Type B pancreatic cell (in vitro differentiated cells): Measurements from ENCODE around the gene FHL2. TPM values are rescaled to one million over a fixed set of nuclear protein-coding genes. Genes with fewer than 3 reads are reported as not detected.

ENCODE experiments used
- DNase-seq: peaks from one replicate; pipeline ENCODE4 v3.0.0; 2021; ENCODE audit warnings: mixed read lengths; ENCODE audit not compliant: unreplicated experiment; ENCODE audit errors: extremely low spot score
- H3K27ac Mint-ChIP-seq: 2 replicates; pipeline ENCODE4 v1.8.0; 2021; ENCODE audit warnings: mild to moderate bottlenecking, mixed read lengths
- H3K27me3 Mint-ChIP-seq: 2 replicates; pipeline ENCODE4 v1.8.0; 2021; ENCODE audit warnings: mixed read lengths
- H3K36me3 Mint-ChIP-seq: 2 replicates; pipeline ENCODE4 v1.8.0; 2021; ENCODE audit warnings: mixed read lengths
- H3K4me1 Mint-ChIP-seq: one replicate; pipeline ENCODE4 v1.8.0; 2021; ENCODE audit warnings: mixed read lengths; ENCODE audit not compliant: unreplicated experiment
- H3K4me3 Mint-ChIP-seq: 2 replicates; pipeline ENCODE4 v1.8.0; 2021; ENCODE audit warnings: mild to moderate bottlenecking, mixed read lengths
- H3K9me3 Mint-ChIP-seq: 2 replicates; pipeline ENCODE4 v1.8.0; 2021; ENCODE audit warnings: mixed read lengths
- total RNA-seq: library from RNA; stranded (reverse); gene quantifications from 2 replicates; pipeline ENCODE4 v1.2.1, GENCODE V29; 2021; ENCODE audit warnings: low replicate concordance
- TF ChIP-seq, protein P1 (sequence below): fragments of 200-600 bp; sonication (generic); conservative IDR thresholded peaks from 2 replicates; pipeline ENCODE4 v1.5.0; 2021; ENCODE audit warnings: antibody characterized with exemption, mild to moderate bottlenecking

FHL2 gene
- total RNA-seq, 1 donor from 2014 or later = 21.9 TPM

DNA sequence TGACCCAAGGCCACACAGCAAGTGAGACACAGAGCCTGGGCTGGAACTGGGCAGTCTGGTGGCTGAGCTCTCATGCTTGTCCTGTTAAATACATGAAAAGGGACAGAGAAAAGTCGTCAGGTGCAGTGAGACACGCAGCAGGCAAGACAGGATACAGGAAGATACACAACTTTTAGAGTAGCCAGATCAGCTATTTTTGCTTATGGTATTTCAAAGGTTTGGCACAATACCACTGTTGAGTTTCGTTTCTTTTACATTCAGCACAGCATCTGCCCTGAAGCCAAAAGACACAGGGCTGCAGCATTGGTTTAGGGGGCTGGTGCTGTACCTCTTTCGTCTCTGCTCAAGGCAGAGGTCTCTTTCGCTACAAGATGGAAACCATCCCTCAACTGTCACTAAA is 14.0 kb downstream of the FHL2 start:
- DNase-seq = no peak
- TF ChIP-seq, protein P1, sequence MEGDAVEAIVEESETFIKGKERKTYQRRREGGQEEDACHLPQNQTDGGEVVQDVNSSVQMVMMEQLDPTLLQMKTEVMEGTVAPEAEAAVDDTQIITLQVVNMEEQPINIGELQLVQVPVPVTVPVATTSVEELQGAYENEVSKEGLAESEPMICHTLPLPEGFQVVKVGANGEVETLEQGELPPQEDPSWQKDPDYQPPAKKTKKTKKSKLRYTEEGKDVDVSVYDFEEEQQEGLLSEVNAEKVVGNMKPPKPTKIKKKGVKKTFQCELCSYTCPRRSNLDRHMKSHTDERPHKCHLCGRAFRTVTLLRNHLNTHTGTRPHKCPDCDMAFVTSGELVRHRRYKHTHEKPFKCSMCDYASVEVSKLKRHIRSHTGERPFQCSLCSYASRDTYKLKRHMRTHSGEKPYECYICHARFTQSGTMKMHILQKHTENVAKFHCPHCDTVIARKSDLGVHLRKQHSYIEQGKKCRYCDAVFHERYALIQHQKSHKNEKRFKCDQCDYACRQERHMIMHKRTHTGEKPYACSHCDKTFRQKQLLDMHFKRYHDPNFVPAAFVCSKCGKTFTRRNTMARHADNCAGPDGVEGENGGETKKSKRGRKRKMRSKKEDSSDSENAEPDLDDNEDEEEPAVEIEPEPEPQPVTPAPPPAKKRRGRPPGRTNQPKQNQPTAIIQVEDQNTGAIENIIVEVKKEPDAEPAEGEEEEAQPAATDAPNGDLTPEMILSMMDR = no peak
- Mint-ChIP-seq H3K9me3 (peaks cover 4% of the 10 kb centered on the region), H3K4me3 (no peak overlapping the region), H3K4me1 (peaks cover 8% of the 10 kb centered on the region), H3K27me3 (no peaks in the 10 kb centered on the region), H3K27ac (no peak overlapping the region), H3K36me3 (peaks cover 39% of the 10 kb centered on the region)

DNA sequence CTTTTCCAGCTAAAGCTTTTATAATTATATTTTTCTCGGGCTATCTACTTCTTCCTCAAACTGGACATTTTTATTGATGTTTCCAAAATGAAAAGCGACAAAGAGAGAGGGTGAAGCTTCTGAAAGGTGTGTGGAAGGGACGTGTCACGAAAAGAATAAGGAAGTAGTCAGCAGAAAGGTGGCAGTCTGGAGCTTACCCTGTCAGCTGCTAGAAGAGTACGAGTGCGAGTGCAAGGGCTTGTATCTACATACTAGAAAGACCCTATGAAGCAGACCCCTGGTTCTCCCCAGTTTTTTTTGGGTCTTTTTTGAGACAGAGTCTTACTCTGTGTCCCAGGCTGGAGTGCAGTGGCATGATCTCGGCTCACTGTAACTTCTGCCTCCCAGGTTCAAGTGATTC is 14.6 kb downstream of the FHL2 start:
- Mint-ChIP-seq H3K27me3 (no peaks in the 10 kb centered on the region), H3K9me3 (peaks cover 4% of the 10 kb centered on the region), H3K27ac (no peak overlapping the region), H3K4me3 (no peak overlapping the region), H3K36me3 (peaks cover 38% of the 10 kb centered on the region), H3K4me1 (peaks cover 4% of the 10 kb centered on the region)
- DNase-seq = no peak
- TF ChIP-seq, protein P1 = no peak

DNA sequence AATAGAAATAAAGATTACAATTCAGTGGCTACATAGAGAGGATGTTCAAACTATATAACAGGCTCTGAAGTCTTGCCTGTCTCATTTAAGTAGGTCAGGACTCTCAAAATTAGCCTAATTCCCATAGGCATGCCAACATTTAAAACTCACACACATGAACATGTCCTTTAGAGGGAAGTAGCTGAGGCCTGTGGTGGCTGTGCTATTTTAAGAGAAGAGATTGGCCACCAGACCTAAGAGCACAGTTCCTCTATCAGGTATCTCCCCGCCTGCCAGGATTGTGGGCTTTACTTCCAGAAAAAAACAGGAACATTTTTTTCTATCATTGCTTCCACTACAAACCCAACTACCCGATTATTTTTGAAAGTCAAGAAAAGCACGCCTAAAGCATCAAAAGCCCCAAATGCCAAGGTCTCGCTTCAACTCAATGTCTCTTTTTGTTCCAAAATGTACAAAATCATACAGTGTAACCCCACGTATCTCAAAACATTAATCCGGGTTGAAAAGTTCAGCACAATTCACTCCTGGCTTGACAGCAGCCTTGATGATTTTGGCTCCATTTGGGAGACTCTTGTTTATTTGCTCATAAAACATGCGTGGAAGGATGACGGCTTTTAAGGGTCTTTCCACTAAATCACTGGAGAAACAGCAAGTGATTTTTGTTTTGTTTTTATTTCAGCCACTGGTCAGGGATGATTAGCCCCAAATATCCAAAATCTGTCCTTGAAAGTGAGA is 15.3 kb downstream of the FHL2 start:
- no peak for DNase-seq
- no peak overlapping the region for H3K4me3 Mint-ChIP-seq
- peaks cover 34% of the 10 kb centered on the region for H3K36me3 Mint-ChIP-seq
- TF ChIP-seq, protein P1 = no peak
- peaks cover 4% of the 10 kb centered on the region for H3K9me3 Mint-ChIP-seq
- H3K27me3 Mint-ChIP-seq = no peaks in the 10 kb centered on the region
- peaks cover 3% of the 10 kb centered on the region for H3K4me1 Mint-ChIP-seq
- H3K27ac Mint-ChIP-seq = no peak overlapping the region

DNA sequence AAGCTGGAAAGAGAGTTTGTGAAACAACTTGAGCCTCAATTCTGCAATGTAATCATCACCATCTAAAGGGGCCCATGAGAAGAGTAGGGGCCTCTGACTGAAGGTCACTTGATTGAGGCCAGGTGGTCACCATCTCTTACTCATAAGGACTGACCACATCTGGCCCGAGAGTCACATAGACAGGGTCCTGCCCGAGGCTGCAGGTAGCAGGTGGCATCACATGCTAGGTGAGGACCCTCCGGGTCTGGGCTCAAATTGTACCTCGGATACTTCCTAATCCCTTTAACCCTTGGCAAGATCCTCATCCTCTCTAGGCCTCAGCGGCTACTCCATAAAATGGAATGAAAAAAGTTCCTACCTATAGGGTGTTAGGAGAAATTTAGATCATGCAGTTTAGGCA is 16.7 kb downstream of the FHL2 start:
- TF ChIP-seq, protein P1 = no peak
- H3K4me3 Mint-ChIP-seq = no peak overlapping the region
- no peak for DNase-seq
- peaks cover 28% of the 10 kb centered on the region for H3K36me3 Mint-ChIP-seq
- no peaks in the 10 kb centered on the region for H3K27me3 Mint-ChIP-seq
- no peaks in the 10 kb centered on the region for H3K9me3 Mint-ChIP-seq
- peaks cover 12% of the 10 kb centered on the region for H3K4me1 Mint-ChIP-seq
- H3K27ac Mint-ChIP-seq = no peak overlapping the region

DNA sequence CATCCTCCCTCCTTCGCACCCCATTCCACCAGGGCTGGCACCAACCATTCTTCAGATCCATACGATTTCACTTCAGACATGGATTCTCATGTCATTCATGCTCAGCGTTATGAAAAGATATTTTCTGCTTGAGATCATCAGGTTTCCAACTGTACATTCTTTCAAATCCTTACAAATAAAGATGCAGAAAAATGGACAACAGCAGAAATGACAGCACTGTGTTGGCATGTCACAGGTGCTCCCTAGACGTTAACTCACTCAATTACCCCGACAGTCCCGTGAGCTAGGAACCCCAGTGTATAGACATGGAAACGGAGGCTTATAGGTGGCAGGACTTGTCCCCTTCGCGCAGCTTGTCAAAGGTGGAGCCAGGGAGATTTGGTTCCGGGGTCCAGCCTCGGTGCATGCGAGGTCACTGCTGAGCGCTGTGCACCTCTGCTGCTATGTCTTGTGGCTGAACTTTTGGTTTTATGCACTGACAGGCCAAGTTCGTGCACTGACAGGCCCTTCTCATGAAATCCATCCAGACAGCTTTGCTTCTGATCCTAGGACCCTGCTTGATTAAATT is 17.7 kb downstream of the FHL2 start:
- no peak overlapping the region for H3K4me3 Mint-ChIP-seq
- no peak for DNase-seq
- H3K27ac Mint-ChIP-seq = peak overlapping the region; percentile 87
- H3K36me3 Mint-ChIP-seq = peaks cover 35% of the 10 kb centered on the region
- TF ChIP-seq, protein P1 = no peak
- H3K27me3 Mint-ChIP-seq = no peaks in the 10 kb centered on the region
- H3K4me1 Mint-ChIP-seq = peaks cover 16% of the 10 kb centered on the region
- H3K9me3 Mint-ChIP-seq = no peaks in the 10 kb centered on the region
